Activated CD8-positive, alpha-beta T cell treated with anti-CD3 and anti-CD28 coated beads for 36 hours (primary cell): ENCODE data around the gene GOLIM4. TPM values are rescaled to one million over a fixed set of nuclear protein-coding genes. Genes with fewer than 3 reads are reported as not detected.

ENCODE experiments used
- ATAC-seq: fragments of 200-7000 bp; cut with Tn5 transposase; one replicate; pipeline ENCODE4 v1.10.0; 2021; ENCODE audit warnings: mild to moderate bottlenecking, moderate library complexity
- CTCF ChIA-PET: fragments of 350-600 bp; sonication (Branson Sonifier 250); formaldehyde crosslinking; loops from one replicate; lab custom pipeline; 2021; ENCODE audit warnings: antibody characterized with exemption; lab: Charles Lee
- POLR2A ChIA-PET: fragments of 350-600 bp; sonication (Branson Sonifier 250); formaldehyde crosslinking; loops from one replicate; lab custom pipeline; 2021; ENCODE audit warnings: antibody characterized with exemption; lab: Charles Lee
- DNase-seq: peaks from one replicate; pipeline ENCODE4 v3.0.0-alpha.2; 2020
- H3K27ac Mint-ChIP-seq: one replicate; pipeline ENCODE4 v1.8.0; 2021; ENCODE audit warnings: mild to moderate bottlenecking, mixed read lengths
- H3K27me3 Mint-ChIP-seq: one replicate; pipeline ENCODE4 v1.8.0; 2021; ENCODE audit warnings: mixed read lengths
- H3K36me3 Mint-ChIP-seq: one replicate; pipeline ENCODE4 v1.8.0; 2021; ENCODE audit warnings: low read depth, mixed read lengths
- H3K4me1 Mint-ChIP-seq: one replicate; pipeline ENCODE4 v1.8.0; 2021; ENCODE audit warnings: low read depth, mixed read lengths
- H3K4me3 Mint-ChIP-seq: one replicate; pipeline ENCODE4 v1.8.0; 2021; ENCODE audit warnings: mild to moderate bottlenecking, moderate library complexity, mixed read lengths
- H3K9me3 Mint-ChIP-seq: one replicate; pipeline ENCODE4 v1.8.0; 2021; ENCODE audit warnings: mixed read lengths
- intact Hi-C: fragments of 100-400 bp; cut with micrococcal nuclease; formaldehyde crosslinking; loops from one replicate; pipeline ENCODE4 v1.10.0; 2022
- total RNA-seq, 2 experiments: library from RNA; stranded (reverse); gene quantifications; one replicate each; pipeline ENCODE4 v1.2.3, GENCODE V29; 2021
- TF ChIP-seq, protein P1 (sequence below): fragments of 200-600 bp; IDR thresholded peaks from one replicate; pipeline ENCODE4 v1.8.0; 2022; ENCODE audit warnings: antibody characterized with exemption, mild to moderate bottlenecking

GOLIM4 gene
- total RNA-seq, 2 experiments from 2014 or later = 5.5 to 6.4 TPM

DNA sequence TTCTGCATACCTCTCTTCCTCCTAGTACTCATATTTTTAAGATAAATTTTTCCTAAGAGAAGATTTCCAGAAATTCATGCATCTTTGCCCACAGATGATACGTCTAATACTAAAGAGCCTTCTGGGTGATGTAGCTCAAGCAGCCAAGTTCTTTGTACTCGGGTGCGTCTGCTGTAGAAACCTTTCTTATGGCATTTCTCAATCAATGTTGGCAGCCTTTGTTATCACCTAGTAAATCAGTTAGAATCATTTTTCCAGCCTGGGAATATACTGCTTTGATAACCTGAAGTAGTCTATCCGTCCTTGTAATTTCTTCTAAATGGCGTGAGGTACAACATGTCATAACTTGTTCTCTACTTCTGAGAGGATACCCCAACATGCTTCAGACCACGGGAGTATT, 104.5 kb downstream of the GOLIM4 start:
- Mint-ChIP-seq H3K4me3 (no peak overlapping the region), H3K9me3 (no peaks in the 10 kb centered on the region), H3K4me1 (no peaks in the 10 kb centered on the region), H3K36me3 (no peaks in the 10 kb centered on the region), H3K27me3 (no peaks in the 10 kb centered on the region), H3K27ac (no peak overlapping the region)
- TF ChIP-seq, protein P1, sequence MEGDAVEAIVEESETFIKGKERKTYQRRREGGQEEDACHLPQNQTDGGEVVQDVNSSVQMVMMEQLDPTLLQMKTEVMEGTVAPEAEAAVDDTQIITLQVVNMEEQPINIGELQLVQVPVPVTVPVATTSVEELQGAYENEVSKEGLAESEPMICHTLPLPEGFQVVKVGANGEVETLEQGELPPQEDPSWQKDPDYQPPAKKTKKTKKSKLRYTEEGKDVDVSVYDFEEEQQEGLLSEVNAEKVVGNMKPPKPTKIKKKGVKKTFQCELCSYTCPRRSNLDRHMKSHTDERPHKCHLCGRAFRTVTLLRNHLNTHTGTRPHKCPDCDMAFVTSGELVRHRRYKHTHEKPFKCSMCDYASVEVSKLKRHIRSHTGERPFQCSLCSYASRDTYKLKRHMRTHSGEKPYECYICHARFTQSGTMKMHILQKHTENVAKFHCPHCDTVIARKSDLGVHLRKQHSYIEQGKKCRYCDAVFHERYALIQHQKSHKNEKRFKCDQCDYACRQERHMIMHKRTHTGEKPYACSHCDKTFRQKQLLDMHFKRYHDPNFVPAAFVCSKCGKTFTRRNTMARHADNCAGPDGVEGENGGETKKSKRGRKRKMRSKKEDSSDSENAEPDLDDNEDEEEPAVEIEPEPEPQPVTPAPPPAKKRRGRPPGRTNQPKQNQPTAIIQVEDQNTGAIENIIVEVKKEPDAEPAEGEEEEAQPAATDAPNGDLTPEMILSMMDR = no peak
- ATAC-seq = no peak
- no peak for DNase-seq
- ChIA-PET POLR2A (no interaction called here), CTCF (no interaction called here)
- intact Hi-C loops = no loop called here

DNA sequence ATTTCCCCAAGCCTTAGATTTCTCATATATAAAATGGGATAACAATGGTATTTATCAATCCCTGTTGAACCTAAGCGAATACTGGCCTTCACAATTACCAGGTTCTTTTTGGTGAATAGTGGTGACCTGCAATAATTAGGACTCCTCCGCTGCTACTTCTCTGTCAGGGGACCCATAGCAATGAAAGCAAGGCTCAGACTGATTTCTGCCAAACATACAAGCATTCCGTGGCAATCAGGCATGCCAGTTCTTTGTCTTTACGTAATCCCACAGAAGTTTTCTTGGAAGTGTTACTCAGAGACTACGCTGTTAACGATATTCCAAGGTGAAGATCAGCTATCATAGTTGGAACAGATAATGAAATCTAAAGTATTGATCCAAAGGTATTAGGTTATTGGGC, 105.7 kb downstream of the GOLIM4 start:
- ChIA-PET POLR2A (no interaction called here), CTCF (no interaction called here)
- DNase-seq (no peak), ATAC-seq (no peak)
- Mint-ChIP-seq H3K4me3 (no peak overlapping the region), H3K4me1 (no peaks in the 10 kb centered on the region), H3K36me3 (no peaks in the 10 kb centered on the region), H3K27me3 (no peaks in the 10 kb centered on the region), H3K9me3 (no peaks in the 10 kb centered on the region), H3K27ac (no peak overlapping the region)
- intact Hi-C loops = no loop called here
- TF ChIP-seq, protein P1 = no peak

DNA sequence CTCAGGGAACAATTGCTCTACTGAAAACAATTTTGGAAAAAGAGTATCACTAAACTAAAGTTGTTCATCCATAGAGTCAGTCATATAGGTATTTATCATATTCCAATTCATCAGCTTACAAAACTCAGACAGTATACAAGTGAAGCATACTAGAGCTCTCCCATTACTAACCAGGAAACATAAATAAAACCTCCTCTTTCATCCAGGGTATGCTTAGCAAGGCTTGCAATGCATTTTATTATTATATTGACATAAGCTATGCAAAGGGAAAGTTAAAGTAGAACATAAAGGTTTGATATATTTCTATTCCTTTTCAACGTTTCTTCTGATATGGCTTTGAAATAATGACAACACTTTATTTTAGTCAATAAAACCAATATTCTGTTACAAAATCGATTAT, 106.7 kb downstream of the GOLIM4 start:
- no peaks in the 10 kb centered on the region for H3K9me3 Mint-ChIP-seq
- H3K27me3 Mint-ChIP-seq = no peaks in the 10 kb centered on the region
- DNase-seq = no peak
- no peaks in the 10 kb centered on the region for H3K4me1 Mint-ChIP-seq
- no peak overlapping the region for H3K27ac Mint-ChIP-seq
- ATAC-seq = no peak
- CTCF ChIA-PET = no interaction called here
- H3K4me3 Mint-ChIP-seq = no peak overlapping the region
- intact Hi-C loops = no loop called here
- no peaks in the 10 kb centered on the region for H3K36me3 Mint-ChIP-seq
- POLR2A ChIA-PET = no interaction called here
- TF ChIP-seq, protein P1 = no peak

DNA sequence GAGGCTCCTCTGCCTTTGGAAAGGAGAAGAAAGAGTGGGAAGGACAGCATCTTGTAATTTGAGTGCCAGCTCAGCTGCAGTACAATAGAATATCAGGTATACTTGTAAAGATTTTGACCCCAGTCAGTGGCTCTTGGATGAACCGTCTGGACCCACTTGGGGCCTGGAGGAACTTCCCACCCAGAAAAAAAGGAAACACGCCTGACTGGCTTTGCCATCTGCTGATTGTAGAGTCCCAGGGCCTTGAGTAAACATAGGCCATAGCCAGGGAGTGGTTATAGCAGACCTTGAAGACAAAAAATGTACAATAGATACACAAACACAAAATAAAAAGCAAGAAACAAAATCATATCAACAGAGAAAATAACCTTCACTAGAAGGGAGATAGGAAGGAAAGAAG, 112.1 kb downstream of the GOLIM4 start:
- CTCF ChIA-PET = no interaction called here
- Mint-ChIP-seq H3K27me3 (no peaks in the 10 kb centered on the region), H3K36me3 (no peaks in the 10 kb centered on the region), H3K27ac (no peak overlapping the region), H3K4me3 (no peak overlapping the region), H3K4me1 (no peaks in the 10 kb centered on the region), H3K9me3 (no peaks in the 10 kb centered on the region)
- POLR2A ChIA-PET = no interaction called here
- intact Hi-C loops = no loop called here
- ATAC-seq (no peak), DNase-seq (no peak)
- TF ChIP-seq, protein P1 = no peak

DNA sequence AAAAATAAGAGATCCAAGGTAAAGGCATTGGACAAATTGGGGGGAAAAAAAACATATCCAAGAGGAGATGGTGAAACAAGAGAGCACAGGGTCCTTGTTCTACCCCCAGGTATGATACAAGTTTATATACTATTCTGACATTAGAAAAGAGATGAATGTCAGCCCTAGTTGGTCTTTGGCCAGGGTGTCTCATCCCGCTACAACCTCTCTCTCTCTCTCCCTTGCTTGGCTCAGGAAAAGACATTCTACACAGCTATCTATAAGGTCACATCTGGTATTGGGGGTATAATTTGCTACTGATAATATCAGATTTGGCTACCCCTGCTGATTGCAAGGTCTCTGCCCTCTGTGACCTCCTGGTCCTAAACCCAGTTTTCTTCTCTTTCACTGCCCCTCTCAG, 117.2 kb downstream of the GOLIM4 start:
- no peaks in the 10 kb centered on the region for H3K36me3 Mint-ChIP-seq
- DNase-seq (no peak), ATAC-seq (no peak)
- POLR2A ChIA-PET = no interaction called here
- H3K4me1 Mint-ChIP-seq = no peaks in the 10 kb centered on the region
- intact Hi-C loops = no loop called here
- no peak overlapping the region for H3K4me3 Mint-ChIP-seq
- no peak overlapping the region for H3K27ac Mint-ChIP-seq
- no peaks in the 10 kb centered on the region for H3K9me3 Mint-ChIP-seq
- TF ChIP-seq, protein P1 = no peak
- CTCF ChIA-PET = no interaction called here
- no peaks in the 10 kb centered on the region for H3K27me3 Mint-ChIP-seq
